GM23338 (cell line): ENCODE data around the gene UVSSA.

ENCODE experiments used
- CTCF ChIP-seq, 2 experiments: fragments of 200-600 bp in 1 of 2; sonication (generic) in 1 of 2; conservative IDR thresholded peaks; 2 replicates each; pipeline versions ENCODE4 v1.5.1 to v1.6.1; 2016 to 2017; ENCODE audit warnings: antibody characterized with exemption in 2 of 2, low read depth in 2 of 2, mild to moderate bottlenecking in 2 of 2, moderate library complexity in 1 of 2
- ETS1 ChIP-seq: IDR thresholded peaks from 2 replicates; pipeline ENCODE4 v1.6.1; 2016; ENCODE audit warnings: antibody characterized with exemption
- EZH2 ChIP-seq: fragments of 200-600 bp; sonication (generic); IDR thresholded peaks from one replicate; pipeline ENCODE4 v1.8.0; 2017; ENCODE audit warnings: antibody characterized with exemption, mild to moderate bottlenecking, low read depth; ENCODE audit not compliant: unreplicated experiment
- EZH2phosphoT487 ChIP-seq: fragments of 200-600 bp; sonication (generic); IDR thresholded peaks from one replicate; pipeline ENCODE4 v1.8.1; 2018; ENCODE audit warnings: antibody characterized with exemption; ENCODE audit not compliant: unreplicated experiment
- JUNB ChIP-seq: IDR thresholded peaks from one replicate; pipeline ENCODE4 v1.6.1; 2016; ENCODE audit warnings: antibody characterized with exemption; ENCODE audit not compliant: unreplicated experiment
- POLR2AphosphoS5 ChIP-seq: IDR thresholded peaks from 2 replicates; pipeline ENCODE4 v1.6.1; 2016; ENCODE audit warnings: antibody characterized with exemption, low read depth
- REST ChIP-seq: IDR thresholded peaks from one replicate; pipeline ENCODE4 v1.6.1; 2018; ENCODE audit warnings: antibody characterized with exemption; ENCODE audit not compliant: unreplicated experiment
- ZNF331 ChIP-seq: fragments of 250-450 bp; sonication (Bioruptor Pico); IDR thresholded peaks from 2 replicates; pipeline ENCODE4 v1.5.0; 2020; ENCODE audit warnings: low read depth, mild to moderate bottlenecking, moderate library complexity

GRCh38 chr4:1336088-1336491, 10.9 kb upstream of the UVSSA start:
- TF ChIP-seq REST (no peak), CTCF (conservative IDR thresholded peaks at IDR 0.05; ENCODE audit: low read depth in 2 of 2) (no peak), ETS1 (no peak), EZH2 (no peak), POLR2AphosphoS5 (no peak), EZH2phosphoT487 (no peak), ZNF331 (CRISPR knock-in tag) (no peak), JUNB (no peak)
